CD14-positive monocyte (primary cell): ENCODE data around the gene LHX6. TPM values are rescaled to one million over a fixed set of nuclear protein-coding genes. Genes with fewer than 3 reads are reported as not detected.

Experiments
- DNase-seq, 3 donors: peaks; one replicate each; pipeline ENCODE4 v3.0.0-alpha.2; 2011 to 2022
- H2AFZ ChIP-seq: 2 replicates; pipeline ENCODE4 v1.6.0; 2012; ENCODE audit warnings: mild to moderate bottlenecking, low read depth, low read length, inconsistent platforms; ENCODE audit not compliant: insufficient read depth, poor library complexity, severe bottlenecking
- H3K27ac ChIP-seq, 2 donors: 1 replicate in 1 of 2; 2 replicates in 1 of 2; pipeline ENCODE4 v1.5.1; 2012 to 2013; ENCODE audit warnings: low read length in 2 of 2, control low read depth in 1 of 2, inconsistent platforms in 1 of 2, low read depth in 1 of 2, mild to moderate bottlenecking in 1 of 2
- H3K27me3 ChIP-seq, 2 donors: one replicate each; pipeline versions ENCODE4 v1.6.0 to v1.6.1; 2011 to 2013; ENCODE audit warnings: low read length in 2 of 2; ENCODE audit not compliant: control insufficient read depth in 2 of 2, insufficient read depth in 2 of 2
- H3K36me3 ChIP-seq, 2 donors: replicated peaks in 1 of 2; 1 replicate in 1 of 2; 2 replicates in 1 of 2; pipeline versions ENCODE4 v1.5.1 to v1.6.1; 2012 to 2013; ENCODE audit warnings: low read length in 2 of 2, control low read depth in 1 of 2, inconsistent platforms in 1 of 2, mild to moderate bottlenecking in 1 of 2; ENCODE audit not compliant: insufficient read depth in 2 of 2, control insufficient read depth in 1 of 2
- H3K4me1 ChIP-seq, 2 donors: 1 replicate in 1 of 2; 2 replicates in 1 of 2; pipeline versions ENCODE4 v1.5.1 to v1.6.1; 2012 to 2013; ENCODE audit warnings: low read length in 2 of 2, control low read depth in 1 of 2, inconsistent platforms in 1 of 2, mild to moderate bottlenecking in 1 of 2, moderate library complexity in 1 of 2; ENCODE audit not compliant: insufficient read depth in 2 of 2, control insufficient read depth in 1 of 2
- H3K4me2 ChIP-seq: replicated peaks from 2 replicates; pipeline ENCODE3; 2012; ENCODE audit warnings: low read length, moderate library complexity, mild to moderate bottlenecking; ENCODE audit not compliant: poor library complexity, severe bottlenecking; ENCODE audit errors: extremely low read depth
- H3K4me3 ChIP-seq, 3 experiments: fragments of 200-600 bp in 1 of 3; sonication (generic) in 1 of 3; replicated peaks in 1 of 3; 1 replicate in 2 of 3; 2 replicates in 1 of 3; pipeline ENCODE4 v1.5.1; 2011 to 2013; ENCODE audit warnings: low read length in 3 of 3, mild to moderate bottlenecking in 3 of 3, control low read depth in 2 of 3, low read depth in 2 of 3, inconsistent platforms in 1 of 3, moderate library complexity in 1 of 3
- H3K79me2 ChIP-seq: 2 replicates; pipeline ENCODE4 v1.6.0; 2012; ENCODE audit warnings: mild to moderate bottlenecking, control low read depth, inconsistent platforms, low read length, moderate library complexity; ENCODE audit not compliant: insufficient read depth
- H3K9ac ChIP-seq: 2 replicates; pipeline ENCODE4 v1.6.0; 2017; ENCODE audit warnings: low read length, mild to moderate bottlenecking; ENCODE audit not compliant: insufficient read depth, poor library complexity, severe bottlenecking
- H3K9me3 ChIP-seq, 2 donors: replicated peaks in 1 of 2; 1 replicate in 1 of 2; 2 replicates in 1 of 2; pipeline versions ENCODE4 v1.5.1 to v1.6.1; 2012 to 2013; ENCODE audit warnings: low read length in 2 of 2, control low read depth in 1 of 2; ENCODE audit not compliant: control insufficient read depth in 1 of 2, insufficient read depth in 1 of 2
- H4K20me1 ChIP-seq: 2 replicates; pipeline ENCODE4 v1.6.0; 2012; ENCODE audit warnings: mild to moderate bottlenecking, low read length, control low read depth, moderate library complexity; ENCODE audit not compliant: insufficient read depth
- H3K27ac Mint-ChIP-seq, 7 donors: one replicate each; pipeline ENCODE4 v1.8.0; 2020; ENCODE audit warnings: mild to moderate bottlenecking in 7 of 7, mixed read lengths in 7 of 7, moderate library complexity in 6 of 7, inconsistent platforms in 2 of 7
- H3K27me3 Mint-ChIP-seq, 3 donors: one replicate each; pipeline ENCODE4 v1.8.0; 2021 to 2022; ENCODE audit warnings: low read depth in 3 of 3, mild to moderate bottlenecking in 3 of 3, mixed read lengths in 3 of 3, moderate library complexity in 3 of 3, inconsistent platforms in 1 of 3
- H3K36me3 Mint-ChIP-seq, 2 donors: one replicate each; pipeline ENCODE4 v1.8.0; 2020; ENCODE audit warnings: mixed read lengths in 2 of 2, inconsistent platforms in 1 of 2, mild to moderate bottlenecking in 1 of 2
- H3K4me1 Mint-ChIP-seq: one replicate; pipeline ENCODE4 v1.8.0; 2020; ENCODE audit warnings: mild to moderate bottlenecking, mixed read lengths
- H3K4me3 Mint-ChIP-seq, 2 donors: one replicate each; pipeline ENCODE4 v1.8.0; 2020; ENCODE audit warnings: mild to moderate bottlenecking in 2 of 2, mixed read lengths in 2 of 2, moderate library complexity in 1 of 2
- H3K9me3 Mint-ChIP-seq, 7 donors: one replicate each; pipeline ENCODE4 v1.8.0; 2020 to 2022; ENCODE audit warnings: mixed read lengths in 7 of 7, mild to moderate bottlenecking in 6 of 7, moderate library complexity in 6 of 7, inconsistent platforms in 2 of 7
- WGBS: methylation state at CpG from one replicate; pipeline ENCODE4 v1.1.5; 2013; ENCODE audit warnings: missing lambda C conversion rate; ENCODE audit not compliant: insufficient coverage; 5-methylcytosine and 5-hydroxymethylcytosine counted together
- intact Hi-C, 2 donors: fragments of 100-400 bp; cut with micrococcal nuclease; formaldehyde crosslinking; loops; one replicate each; pipeline versions ENCODE4 v1.15.0 to v1.15.1; 2023
- polyA plus RNA-seq, 3 donors: library from polyadenylated mRNA; depleted of rRNA in 1 of 3; unstranded in 2 of 3; stranded (reverse) in 1 of 3; fragments of 300-500 nt in 2 of 3; fragments of >200 nt in 1 of 3; fragmentation: Illumina TruSeq in 2 of 3; gene quantifications; 1 replicate in 2 of 3; 2 replicates in 1 of 3; pipeline ENCODE4 v1.2.3, GENCODE V29; 2012 to 2021
- TF ChIP-seq, protein P1 (sequence below): fragments of 200-600 bp; IDR thresholded peaks from one replicate; pipeline ENCODE4 v1.8.0; 2022; ENCODE audit warnings: antibody characterized with exemption, mild to moderate bottlenecking

LHX6 gene
- polyA plus RNA-seq, 3 donors = not detected

DNA sequence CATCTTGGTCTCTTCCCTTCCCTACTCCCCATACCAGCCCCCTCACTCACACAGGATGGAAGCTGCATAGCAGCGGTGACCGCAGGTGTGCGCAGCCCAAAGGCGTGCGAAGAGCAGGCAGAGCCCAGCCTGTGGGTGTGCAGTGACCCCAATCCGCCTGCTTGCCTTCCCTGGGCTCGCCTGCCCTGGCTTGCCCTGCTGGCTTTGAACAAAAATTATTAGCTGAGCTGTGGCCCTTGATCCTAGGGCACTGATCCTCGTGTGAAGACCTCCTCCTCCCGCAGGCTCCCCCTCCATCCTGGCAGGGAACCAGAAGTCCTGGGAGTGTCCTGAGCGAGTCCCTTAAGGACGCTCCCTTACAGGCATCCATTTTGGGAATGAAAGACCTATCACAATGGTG, 37.2 kb downstream of the LHX6 start:
- H3K4me1 Mint-ChIP-seq = no peaks in the 10 kb centered on the region
- no peak overlapping the region for H3K27ac ChIP-seq
- no peaks in the 10 kb centered on the region for H3K36me3 ChIP-seq
- H3K4me3 ChIP-seq = no peak overlapping the region
- TF ChIP-seq, protein P1, sequence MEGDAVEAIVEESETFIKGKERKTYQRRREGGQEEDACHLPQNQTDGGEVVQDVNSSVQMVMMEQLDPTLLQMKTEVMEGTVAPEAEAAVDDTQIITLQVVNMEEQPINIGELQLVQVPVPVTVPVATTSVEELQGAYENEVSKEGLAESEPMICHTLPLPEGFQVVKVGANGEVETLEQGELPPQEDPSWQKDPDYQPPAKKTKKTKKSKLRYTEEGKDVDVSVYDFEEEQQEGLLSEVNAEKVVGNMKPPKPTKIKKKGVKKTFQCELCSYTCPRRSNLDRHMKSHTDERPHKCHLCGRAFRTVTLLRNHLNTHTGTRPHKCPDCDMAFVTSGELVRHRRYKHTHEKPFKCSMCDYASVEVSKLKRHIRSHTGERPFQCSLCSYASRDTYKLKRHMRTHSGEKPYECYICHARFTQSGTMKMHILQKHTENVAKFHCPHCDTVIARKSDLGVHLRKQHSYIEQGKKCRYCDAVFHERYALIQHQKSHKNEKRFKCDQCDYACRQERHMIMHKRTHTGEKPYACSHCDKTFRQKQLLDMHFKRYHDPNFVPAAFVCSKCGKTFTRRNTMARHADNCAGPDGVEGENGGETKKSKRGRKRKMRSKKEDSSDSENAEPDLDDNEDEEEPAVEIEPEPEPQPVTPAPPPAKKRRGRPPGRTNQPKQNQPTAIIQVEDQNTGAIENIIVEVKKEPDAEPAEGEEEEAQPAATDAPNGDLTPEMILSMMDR = no peak
- no peak overlapping the region for H3K9ac ChIP-seq
- H3K27me3 ChIP-seq = no peaks in the 10 kb centered on the region
- H3K27ac Mint-ChIP-seq = no peak overlapping the region
- no peaks in the 10 kb centered on the region for H3K4me1 ChIP-seq
- no peak overlapping the region for H3K4me3 Mint-ChIP-seq
- no peak overlapping the region for H3K4me2 ChIP-seq
- no peak for DNase-seq
- H3K9me3 Mint-ChIP-seq = no peaks in the 10 kb centered on the region
- intact Hi-C loops = no loop called here
- H3K79me2 ChIP-seq = no peaks in the 10 kb centered on the region
- H2AFZ ChIP-seq = no peak overlapping the region
- H3K9me3 ChIP-seq = no peaks in the 10 kb centered on the region
- H4K20me1 ChIP-seq = no peaks in the 10 kb centered on the region
- H3K36me3 Mint-ChIP-seq = no peaks in the 10 kb centered on the region
- WGBS = 96% methylated on average over 9 of the region's 11 CpGs
- H3K27me3 Mint-ChIP-seq = peaks cover 0 to 3% (median 0%) of the 10 kb centered on the region in 3 donors

DNA sequence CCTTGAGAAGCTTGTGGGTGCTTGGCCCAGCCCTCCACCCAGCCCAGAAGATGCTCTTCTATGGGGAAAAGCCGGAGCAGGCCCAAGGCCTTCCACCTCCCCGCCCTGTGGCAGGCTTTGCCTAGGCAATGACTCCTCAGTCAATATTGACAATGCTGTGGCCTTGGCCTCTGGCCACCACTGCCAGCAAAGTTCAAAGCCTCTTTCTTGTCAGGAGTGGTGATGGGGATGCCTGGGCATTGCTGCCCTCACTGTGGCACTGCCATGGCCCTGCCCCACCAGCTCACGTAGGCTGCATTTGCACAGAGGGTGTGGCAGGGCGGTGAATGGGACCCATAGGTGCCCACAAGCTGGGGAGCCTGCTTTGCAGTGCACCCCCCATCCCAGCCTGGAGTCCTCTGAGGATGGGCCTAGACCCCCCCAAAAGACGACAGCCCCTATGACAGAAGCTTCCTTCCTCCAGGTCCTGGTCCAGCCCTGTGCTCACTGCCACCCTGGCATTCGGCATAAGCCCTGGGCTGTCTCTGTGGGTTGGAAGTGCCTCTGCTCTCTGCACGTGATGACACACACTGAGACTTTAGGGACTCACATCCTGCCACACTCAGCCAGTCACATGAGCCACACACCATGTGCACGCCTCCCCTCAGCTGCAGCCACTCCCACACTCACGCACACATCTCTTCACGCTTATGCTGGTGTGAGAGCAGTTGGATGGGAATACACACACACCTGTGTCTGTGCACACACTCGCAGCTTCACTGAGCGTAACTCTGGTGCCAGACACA, 38.0 kb downstream of the LHX6 start:
- Histone ChIP-seq H3K36me3 (no peaks in the 10 kb centered on the region), H3K4me2 (no peak overlapping the region), H3K27ac (no peak overlapping the region), H3K4me1 (no peaks in the 10 kb centered on the region), H2AFZ (no peak overlapping the region), H3K9ac (no peak overlapping the region), H3K9me3 (no peaks in the 10 kb centered on the region), H4K20me1 (no peaks in the 10 kb centered on the region), H3K4me3 (no peak overlapping the region), H3K79me2 (no peaks in the 10 kb centered on the region), H3K27me3 (no peaks in the 10 kb centered on the region)
- Mint-ChIP-seq H3K9me3 (no peaks in the 10 kb centered on the region), H3K4me1 (no peaks in the 10 kb centered on the region), H3K4me3 (no peak overlapping the region), H3K27me3 (peaks cover 0 to 3% (median 0%) of the 10 kb centered on the region in 3 donors), H3K36me3 (no peaks in the 10 kb centered on the region), H3K27ac (no peak overlapping the region)
- DNase-seq = no peak
- 96% methylated on average over 4 of the region's 12 CpGs for WGBS
- TF ChIP-seq, protein P1 = no peak
- intact Hi-C loops = no loop called here
